Measurements from ENCODE around the gene INSC. TPM values are rescaled to one million over a fixed set of nuclear protein-coding genes. Genes with fewer than 3 reads are reported as not detected.
A peak's percentile ranks its signal among the peaks of the same experiment; 100 is the strongest.

Gene INSC
- total RNA-seq, 2 experiments from 2014 or later, result not detected

DNA sequence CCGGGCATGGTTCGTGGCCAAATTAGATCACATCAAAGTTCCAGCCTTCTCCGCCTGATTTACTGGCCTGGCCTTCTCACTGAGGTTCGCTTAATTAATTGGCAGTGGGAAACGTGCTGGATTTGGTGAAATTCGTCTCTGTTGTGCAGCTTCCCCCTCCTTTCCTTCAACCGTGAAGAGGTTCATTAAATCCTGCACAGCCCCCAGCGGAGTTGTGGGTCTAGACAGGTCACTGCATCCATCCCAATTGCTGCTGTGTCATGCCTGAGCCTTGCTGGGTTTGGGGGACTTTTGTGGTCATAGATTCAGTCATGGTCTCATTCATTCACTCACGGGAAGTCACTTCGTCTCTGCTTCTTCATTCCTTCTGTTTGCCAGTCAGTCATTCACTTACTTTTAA, 90.0 kb downstream of the INSC start:
- ATAC-seq (ENCODE audit: poor library complexity) (no peak), DNase-seq (no peak)
- Mint-ChIP-seq H3K27ac (no peak overlapping the region), H3K9me3 (no peaks in the 10 kb centered on the region), H3K4me3 (no peak overlapping the region), H3K27me3 (peaks cover 5% of the 10 kb centered on the region), H3K36me3 (ENCODE audit: low read depth) (no peaks in the 10 kb centered on the region), H3K4me1 (ENCODE audit: low read depth) (no peaks in the 10 kb centered on the region)
- H3K36me3 ChIP-seq (ENCODE audit: insufficient read depth, low read length), result no peaks in the 10 kb centered on the region
- peaks cover 0 to 7% of the 10 kb centered on the region in 2 experiments for H3K27me3 ChIP-seq (ENCODE audit: control insufficient read depth in 1 of 2, insufficient read depth in 2 of 2, low read length in 2 of 2)
- no peaks in the 10 kb centered on the region for H3K9me3 ChIP-seq (ENCODE audit: control insufficient read depth in 1 of 2, insufficient read depth in 1 of 2, low read length in 2 of 2)
- H3K4me1 ChIP-seq (ENCODE audit: insufficient read depth, low read length), result peaks cover 3% of the 10 kb centered on the region
- intact Hi-C loops (cut with DNase I, micrococcal nuclease), result loop anchor here (5.0 to 10.0 kb wide), 4 partner anchors 410 to 1430 kb away; no protein-coding TSS in a partner anchor
- CTCF ChIA-PET, result no interaction called here
- TF ChIP-seq, protein P1, sequence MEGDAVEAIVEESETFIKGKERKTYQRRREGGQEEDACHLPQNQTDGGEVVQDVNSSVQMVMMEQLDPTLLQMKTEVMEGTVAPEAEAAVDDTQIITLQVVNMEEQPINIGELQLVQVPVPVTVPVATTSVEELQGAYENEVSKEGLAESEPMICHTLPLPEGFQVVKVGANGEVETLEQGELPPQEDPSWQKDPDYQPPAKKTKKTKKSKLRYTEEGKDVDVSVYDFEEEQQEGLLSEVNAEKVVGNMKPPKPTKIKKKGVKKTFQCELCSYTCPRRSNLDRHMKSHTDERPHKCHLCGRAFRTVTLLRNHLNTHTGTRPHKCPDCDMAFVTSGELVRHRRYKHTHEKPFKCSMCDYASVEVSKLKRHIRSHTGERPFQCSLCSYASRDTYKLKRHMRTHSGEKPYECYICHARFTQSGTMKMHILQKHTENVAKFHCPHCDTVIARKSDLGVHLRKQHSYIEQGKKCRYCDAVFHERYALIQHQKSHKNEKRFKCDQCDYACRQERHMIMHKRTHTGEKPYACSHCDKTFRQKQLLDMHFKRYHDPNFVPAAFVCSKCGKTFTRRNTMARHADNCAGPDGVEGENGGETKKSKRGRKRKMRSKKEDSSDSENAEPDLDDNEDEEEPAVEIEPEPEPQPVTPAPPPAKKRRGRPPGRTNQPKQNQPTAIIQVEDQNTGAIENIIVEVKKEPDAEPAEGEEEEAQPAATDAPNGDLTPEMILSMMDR (IDR thresholded peaks at IDR 0.05), result no peak
- no peak overlapping the region for H3K27ac ChIP-seq (ENCODE audit: low read depth in 1 of 2, low read length in 2 of 2)
- no peak overlapping the region for H3K4me3 ChIP-seq (ENCODE audit: low read length)
- POLR2A ChIA-PET, result no interaction called here

DNA sequence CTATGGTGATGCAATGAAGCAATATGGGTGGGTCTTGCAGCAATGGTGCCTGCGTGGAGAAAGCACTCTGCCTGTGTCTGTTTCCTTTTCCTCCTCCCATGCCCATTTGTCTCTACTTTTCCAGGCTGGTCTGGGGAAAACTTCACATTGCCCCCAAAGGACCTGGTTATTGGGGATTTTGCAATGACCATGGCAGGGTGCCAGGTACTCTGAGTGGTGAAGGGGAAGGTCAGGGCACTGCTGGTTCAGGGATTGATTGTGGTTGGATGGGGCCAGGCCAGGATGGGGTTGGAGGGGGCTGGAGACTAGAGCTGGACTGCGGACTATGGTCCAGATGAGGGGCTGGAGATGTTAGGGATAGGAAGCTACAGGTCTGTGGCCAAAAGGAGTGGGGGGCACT, 92.1 kb downstream of the INSC start:
- H3K4me3 ChIP-seq (ENCODE audit: low read length), result no peak overlapping the region
- H3K27ac ChIP-seq (ENCODE audit: low read depth in 1 of 2, low read length in 2 of 2), result no peak overlapping the region
- DNase-seq (no peak), ATAC-seq (ENCODE audit: poor library complexity) (no peak)
- Mint-ChIP-seq H3K27me3 (peaks cover 5% of the 10 kb centered on the region), H3K27ac (no peak overlapping the region), H3K36me3 (ENCODE audit: low read depth) (no peaks in the 10 kb centered on the region), H3K4me1 (ENCODE audit: low read depth) (no peaks in the 10 kb centered on the region), H3K4me3 (no peak overlapping the region), H3K9me3 (no peaks in the 10 kb centered on the region)
- intact Hi-C loops (cut with DNase I, micrococcal nuclease), result loop anchor here (5.0 to 10.0 kb wide), 4 partner anchors 412 to 1432 kb away; no protein-coding TSS in a partner anchor
- peaks cover 0 to 7% of the 10 kb centered on the region in 2 experiments for H3K27me3 ChIP-seq (ENCODE audit: control insufficient read depth in 1 of 2, insufficient read depth in 2 of 2, low read length in 2 of 2)
- H3K4me1 ChIP-seq (ENCODE audit: insufficient read depth, low read length), result peaks cover 3% of the 10 kb centered on the region
- ChIA-PET POLR2A (no interaction called here), CTCF (no interaction called here)
- H3K36me3 ChIP-seq (ENCODE audit: insufficient read depth, low read length), result no peaks in the 10 kb centered on the region
- TF ChIP-seq, protein P1 (IDR thresholded peaks at IDR 0.05), result no peak
- no peaks in the 10 kb centered on the region for H3K9me3 ChIP-seq (ENCODE audit: control insufficient read depth in 1 of 2, insufficient read depth in 1 of 2, low read length in 2 of 2)

DNA sequence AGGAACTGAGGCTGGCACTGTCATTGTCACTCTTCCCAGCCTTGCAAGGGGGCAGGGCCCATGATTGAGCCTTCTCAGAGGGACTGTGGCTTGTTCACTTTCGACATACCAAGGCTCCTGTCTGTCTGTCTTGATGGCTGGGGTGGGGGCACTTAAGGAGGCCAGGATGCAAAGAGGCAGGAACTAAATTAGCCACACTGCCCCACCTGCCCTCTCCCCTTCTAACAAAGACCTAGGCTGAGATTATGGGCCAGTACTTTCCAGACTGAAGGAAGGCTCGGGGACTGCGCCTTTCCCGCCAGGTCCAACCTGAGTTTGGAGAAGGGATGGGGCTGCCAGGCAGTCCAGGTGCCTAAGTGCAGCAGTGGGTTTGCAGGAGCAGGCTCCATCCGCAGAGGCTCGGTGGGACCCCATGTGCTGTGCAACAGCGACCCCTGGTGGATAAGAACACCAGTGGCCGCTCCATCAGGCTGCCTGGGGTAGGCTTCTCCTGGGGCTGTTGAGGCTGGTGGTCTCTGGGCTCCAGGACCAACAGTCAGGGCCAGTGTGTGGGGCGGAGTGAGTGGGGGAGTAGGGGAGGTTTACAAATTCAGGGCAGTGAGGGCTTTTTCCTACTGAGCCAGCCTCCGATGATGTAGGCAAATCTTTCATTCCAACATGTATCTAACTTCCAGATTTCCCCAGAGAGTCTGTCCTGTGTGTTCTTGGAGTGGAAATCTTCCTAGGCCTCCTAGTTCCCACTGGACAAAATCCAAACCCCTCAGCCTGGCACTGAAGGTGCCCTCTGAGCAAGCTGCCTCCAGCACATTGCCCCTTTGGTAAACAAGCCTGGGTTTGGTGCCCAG, 93.9 kb downstream of the INSC start:
- H3K9me3 Mint-ChIP-seq, result no peaks in the 10 kb centered on the region
- no peaks in the 10 kb centered on the region for H3K9me3 ChIP-seq (ENCODE audit: control insufficient read depth in 1 of 2, insufficient read depth in 1 of 2, low read length in 2 of 2)
- H3K4me1 ChIP-seq (ENCODE audit: insufficient read depth, low read length), result peaks cover 3% of the 10 kb centered on the region
- intact Hi-C loops (cut with DNase I, micrococcal nuclease), result loop anchor here (1.0 to 10.0 kb wide), 6 partner anchors 107 to 1434 kb away; no protein-coding TSS in a partner anchor
- H3K4me3 Mint-ChIP-seq, result no peak overlapping the region
- H3K27me3 Mint-ChIP-seq, result peaks cover 5% of the 10 kb centered on the region
- peak; percentile 52 to 79 (median 66) for DNase-seq
- TF ChIP-seq, protein P1 (IDR thresholded peaks at IDR 0.05), result peak; percentile 74
- H3K27ac ChIP-seq (ENCODE audit: low read depth in 1 of 2, low read length in 2 of 2), result no peak overlapping the region
- CTCF ChIA-PET, result no interaction called here
- H3K27me3 ChIP-seq (ENCODE audit: control insufficient read depth in 1 of 2, insufficient read depth in 2 of 2, low read length in 2 of 2), result peaks cover 0 to 5% of the 10 kb centered on the region in 2 experiments
- no peak overlapping the region for H3K27ac Mint-ChIP-seq
- no peaks in the 10 kb centered on the region for H3K36me3 Mint-ChIP-seq (ENCODE audit: low read depth)
- H3K36me3 ChIP-seq (ENCODE audit: insufficient read depth, low read length), result no peaks in the 10 kb centered on the region
- POLR2A ChIA-PET, result no interaction called here
- no peak overlapping the region for H3K4me3 ChIP-seq (ENCODE audit: low read length)
- peak; percentile 81 for ATAC-seq (ENCODE audit: poor library complexity)
- no peaks in the 10 kb centered on the region for H3K4me1 Mint-ChIP-seq (ENCODE audit: low read depth)
